Putamen (tissue), 1 donor: ENCODE data around the gene NGRN.
"Not testable (repeated sequence)": the region's sequence is repeated elsewhere in the genome, so short reads cannot be mapped to it uniquely, and the experiment has no call there.

Source experiments
- DNase-seq: peaks from one replicate; pipeline ENCODE4 v3.0.0-alpha.2; 2016; ENCODE audit warnings: low spot score

Gene NGRN

GRCh38 chr15:90234096-90234988, 31.1 kb upstream of the NGRN start, which contains the start of gene GDPGP1:
Gene GDPGP1, plus strand, starts transcription at chr15:90234209. Its CDS starts 6,700 bp downstream, at chr15:90240909.
- no peak for DNase-seq

- DNase-seq, result no peak
These were observed 26.1 kb upstream of the NGRN start for GRCh38 chr15:90239371-90239770.

- DNase-seq, result no peak
These were observed 24.6 kb upstream of the NGRN start for GRCh38 chr15:90240856-90241255.

GRCh38 chr15:90241343-90242192, 23.9 kb upstream of the NGRN start:
- DNase-seq, result no peak

GRCh38 chr15:90243943-90244639, 21.4 kb upstream of the NGRN start:
- peak; percentile 59 for DNase-seq

GRCh38 chr15:90248789-90249202, 16.7 kb upstream of the NGRN start:
- peak; percentile 84 for DNase-seq

- peak; percentile 78 for DNase-seq
These were observed 16.1 kb upstream of the NGRN start, which contains the start of gene TTLL13 for GRCh38 chr15:90249203-90249863. Gene TTLL13, plus strand, starts transcription at chr15:90249556. Its CDS starts 1,075 bp downstream, at chr15:90250631.

GRCh38 chr15:90257776-90258175, 7.7 kb upstream of the NGRN start:
- no peak for DNase-seq

GRCh38 chr15:90259524-90259923, 5.9 kb upstream of the NGRN start:
- DNase-seq, result no peak

- DNase-seq, result not testable (repeated sequence)
These were observed 4.7 kb upstream of the NGRN start for GRCh38 chr15:90260731-90261130.

- DNase-seq, result no peak
These were observed 3.7 kb upstream of the NGRN start for GRCh38 chr15:90261811-90262210.

- no peak for DNase-seq
These were observed 3.0 kb upstream of the NGRN start for GRCh38 chr15:90262426-90262825.

- DNase-seq, result no peak
These were observed 801 bp upstream of the NGRN start for GRCh38 chr15:90264671-90265070.

GRCh38 chr15:90266061-90266431, 574 bp downstream of the NGRN start:
- peak; percentile 38 for DNase-seq

- peak; percentile 14 for DNase-seq
These were observed 1.0 kb downstream of the NGRN start for GRCh38 chr15:90266485-90266884.

- no peak for DNase-seq
These were observed 2.9 kb downstream of the NGRN start for GRCh38 chr15:90268415-90268814.

GRCh38 chr15:90270502-90271150, 5.2 kb downstream of the NGRN start:
- no peak for DNase-seq

GRCh38 chr15:90271459-90272166, 6.1 kb downstream of the NGRN start:
- DNase-seq, result no peak

GRCh38 chr15:90278467-90278866, 13.0 kb downstream of the NGRN start:
- not testable (repeated sequence) for DNase-seq

GRCh38 chr15:90280743-90281142, 15.3 kb downstream of the NGRN start:
- not testable (repeated sequence) for DNase-seq
